HL-60 (cell line): ENCODE measurements around the gene ST3GAL4.

ENCODE experiments used
- POLR2AphosphoS5 ChIP-seq: IDR thresholded peaks from 2 replicates; pipeline ENCODE4 v1.6.1; 2012; ENCODE audit warnings: low read depth
- SPI1 ChIP-seq: IDR thresholded peaks from 2 replicates; pipeline ENCODE4 v1.6.1; 2012; ENCODE audit warnings: low read depth, mild to moderate bottlenecking, borderline replicate concordance
- TF ChIP-seq, protein P1 (sequence below): IDR thresholded peaks from one replicate; pipeline ENCODE4 v1.5.1; 2011; ENCODE audit warnings: low read length, control low read depth, inconsistent platforms; ENCODE audit not compliant: insufficient read depth

DNA sequence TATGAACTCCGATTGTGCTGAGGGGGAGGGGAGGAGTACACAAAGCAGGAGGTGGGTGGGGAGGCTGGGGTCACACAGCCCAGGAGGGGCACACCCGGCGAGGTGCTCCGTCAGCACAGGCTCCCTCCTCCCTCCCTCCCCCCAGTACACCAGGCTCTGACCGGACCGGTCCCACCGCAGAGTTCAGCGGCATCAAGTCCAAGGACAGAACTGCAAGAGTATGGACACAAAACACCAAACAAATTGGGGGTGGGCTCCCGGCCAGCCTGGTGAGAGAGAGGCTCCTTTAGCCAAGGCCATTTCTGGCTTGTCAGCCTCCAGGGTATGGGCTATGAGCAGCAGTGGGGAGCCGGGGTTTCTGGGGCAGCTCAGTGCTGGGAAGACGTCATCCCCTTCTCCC lies 68.3 kb downstream of the ST3GAL4 start:
- TF ChIP-seq, protein P1, sequence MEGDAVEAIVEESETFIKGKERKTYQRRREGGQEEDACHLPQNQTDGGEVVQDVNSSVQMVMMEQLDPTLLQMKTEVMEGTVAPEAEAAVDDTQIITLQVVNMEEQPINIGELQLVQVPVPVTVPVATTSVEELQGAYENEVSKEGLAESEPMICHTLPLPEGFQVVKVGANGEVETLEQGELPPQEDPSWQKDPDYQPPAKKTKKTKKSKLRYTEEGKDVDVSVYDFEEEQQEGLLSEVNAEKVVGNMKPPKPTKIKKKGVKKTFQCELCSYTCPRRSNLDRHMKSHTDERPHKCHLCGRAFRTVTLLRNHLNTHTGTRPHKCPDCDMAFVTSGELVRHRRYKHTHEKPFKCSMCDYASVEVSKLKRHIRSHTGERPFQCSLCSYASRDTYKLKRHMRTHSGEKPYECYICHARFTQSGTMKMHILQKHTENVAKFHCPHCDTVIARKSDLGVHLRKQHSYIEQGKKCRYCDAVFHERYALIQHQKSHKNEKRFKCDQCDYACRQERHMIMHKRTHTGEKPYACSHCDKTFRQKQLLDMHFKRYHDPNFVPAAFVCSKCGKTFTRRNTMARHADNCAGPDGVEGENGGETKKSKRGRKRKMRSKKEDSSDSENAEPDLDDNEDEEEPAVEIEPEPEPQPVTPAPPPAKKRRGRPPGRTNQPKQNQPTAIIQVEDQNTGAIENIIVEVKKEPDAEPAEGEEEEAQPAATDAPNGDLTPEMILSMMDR: no peak
- TF ChIP-seq POLR2AphosphoS5: no peak
- no peak for TF ChIP-seq SPI1
